T-helper 1 cell treated with Interleukin-12 subunit alpha and Interleukin-12 subunit beta and Interleukin-4 antibody, amounts not matched to agents 30 μg/mL and 1 μg/mL, for 36 hours (primary cell): Measurements from ENCODE around the gene CCT7.

Source experiments
- H3K27ac Mint-ChIP-seq: one replicate; pipeline ENCODE4 v1.8.0; 2021; ENCODE audit warnings: mild to moderate bottlenecking, mixed read lengths
- H3K27me3 Mint-ChIP-seq: one replicate; pipeline ENCODE4 v1.8.0; 2021; ENCODE audit warnings: low read depth, mixed read lengths
- H3K36me3 Mint-ChIP-seq: one replicate; pipeline ENCODE4 v1.8.0; 2021; ENCODE audit warnings: low read depth, mixed read lengths
- H3K4me1 Mint-ChIP-seq: one replicate; pipeline ENCODE4 v1.8.0; 2021; ENCODE audit warnings: low read depth, mixed read lengths
- H3K4me3 Mint-ChIP-seq: one replicate; pipeline ENCODE4 v1.8.0; 2021; ENCODE audit warnings: mild to moderate bottlenecking, moderate library complexity, mixed read lengths
- H3K9me3 Mint-ChIP-seq: one replicate; pipeline ENCODE4 v1.8.0; 2021; ENCODE audit warnings: mixed read lengths

Gene CCT7

GRCh38 chr2:73284296-73285158 is 50.4 kb downstream of the CCT7 start, which contains the start of gene FBXO41:
Gene FBXO41 (minus strand): TSS chr2:73284478. CDS start chr2:73269630, 14,848 bp downstream.
- Mint-ChIP-seq H3K4me1 (peaks cover 6% of the 10 kb centered on the region), H3K27me3 (peaks cover 27% of the 10 kb centered on the region), H3K36me3 (no peaks in the 10 kb centered on the region), H3K27ac (peak within 1 kb of the TSS; percentile 50), H3K4me3 (peak within 1 kb of the TSS; percentile 78), H3K9me3 (no peaks in the 10 kb centered on the region)

- Mint-ChIP-seq H3K4me3 (peak overlapping the region; percentile 49), H3K27me3 (peaks cover 35% of the 10 kb centered on the region), H3K27ac (peak overlapping the region; percentile 50), H3K9me3 (no peaks in the 10 kb centered on the region), H3K36me3 (no peaks in the 10 kb centered on the region), H3K4me1 (peaks cover 6% of the 10 kb centered on the region)
Observed at GRCh38 chr2:73285159-73285739, 51.1 kb downstream of the CCT7 start.

GRCh38 chr2:73286134-73286655 is 52.1 kb downstream of the CCT7 start:
- Mint-ChIP-seq H3K4me1 (peaks cover 12% of the 10 kb centered on the region), H3K4me3 (no peak overlapping the region), H3K9me3 (no peaks in the 10 kb centered on the region), H3K27me3 (peaks cover 44% of the 10 kb centered on the region), H3K27ac (no peak overlapping the region), H3K36me3 (no peaks in the 10 kb centered on the region)

GRCh38 chr2:73289304-73289703 is 55.2 kb downstream of the CCT7 start:
- Mint-ChIP-seq H3K9me3 (no peaks in the 10 kb centered on the region), H3K36me3 (no peaks in the 10 kb centered on the region), H3K27ac (no peak overlapping the region), H3K4me1 (peaks cover 10% of the 10 kb centered on the region), H3K4me3 (no peak overlapping the region), H3K27me3 (peaks cover 63% of the 10 kb centered on the region)

GRCh38 chr2:73290049-73290839 is 56.1 kb downstream of the CCT7 start:
- Mint-ChIP-seq H3K4me3 (no peak overlapping the region), H3K27me3 (peaks cover 73% of the 10 kb centered on the region), H3K27ac (peak overlapping the region; percentile 29), H3K36me3 (no peaks in the 10 kb centered on the region), H3K4me1 (peaks cover 9% of the 10 kb centered on the region), H3K9me3 (no peaks in the 10 kb centered on the region)

GRCh38 chr2:73291093-73291460 is 57.0 kb downstream of the CCT7 start:
- Mint-ChIP-seq H3K9me3 (no peaks in the 10 kb centered on the region), H3K27ac (no peak overlapping the region), H3K4me1 (peaks cover 6% of the 10 kb centered on the region), H3K4me3 (peak overlapping the region; percentile 71), H3K27me3 (peaks cover 75% of the 10 kb centered on the region), H3K36me3 (no peaks in the 10 kb centered on the region)

GRCh38 chr2:73291461-73292315 is 57.6 kb downstream of the CCT7 start:
- no peak overlapping the region for H3K27ac Mint-ChIP-seq
- no peaks in the 10 kb centered on the region for H3K9me3 Mint-ChIP-seq
- H3K36me3 Mint-ChIP-seq = no peaks in the 10 kb centered on the region
- H3K27me3 Mint-ChIP-seq = peaks cover 77% of the 10 kb centered on the region
- peaks cover 6% of the 10 kb centered on the region for H3K4me1 Mint-ChIP-seq
- peak overlapping the region; percentile 71 for H3K4me3 Mint-ChIP-seq

GRCh38 chr2:73292316-73292905 is 58.3 kb downstream of the CCT7 start:
- no peaks in the 10 kb centered on the region for H3K9me3 Mint-ChIP-seq
- H3K27me3 Mint-ChIP-seq = peaks cover 82% of the 10 kb centered on the region
- H3K27ac Mint-ChIP-seq = no peak overlapping the region
- no peak overlapping the region for H3K4me3 Mint-ChIP-seq
- no peaks in the 10 kb centered on the region for H3K36me3 Mint-ChIP-seq
- H3K4me1 Mint-ChIP-seq = peaks cover 6% of the 10 kb centered on the region

GRCh38 chr2:73292906-73293533 is 58.9 kb downstream of the CCT7 start:
- H3K4me3 Mint-ChIP-seq = peak overlapping the region; percentile 57
- no peaks in the 10 kb centered on the region for H3K9me3 Mint-ChIP-seq
- peaks cover 87% of the 10 kb centered on the region for H3K27me3 Mint-ChIP-seq
- no peak overlapping the region for H3K27ac Mint-ChIP-seq
- H3K36me3 Mint-ChIP-seq = no peaks in the 10 kb centered on the region
- peaks cover 6% of the 10 kb centered on the region for H3K4me1 Mint-ChIP-seq

GRCh38 chr2:73293534-73294171 is 59.5 kb downstream of the CCT7 start, which contains the start of gene EGR4:
Gene EGR4 (minus strand): TSS chr2:73293548. CDS start chr2:73293317, 231 bp downstream.
- H3K4me1 Mint-ChIP-seq = peaks cover 6% of the 10 kb centered on the region
- no peak within 1 kb of the TSS for H3K27ac Mint-ChIP-seq
- peaks cover 85% of the 10 kb centered on the region for H3K27me3 Mint-ChIP-seq
- H3K9me3 Mint-ChIP-seq = no peaks in the 10 kb centered on the region
- no peaks in the 10 kb centered on the region for H3K36me3 Mint-ChIP-seq
- H3K4me3 Mint-ChIP-seq = peak within 1 kb of the TSS; percentile 63

- Mint-ChIP-seq H3K36me3 (no peaks in the 10 kb centered on the region), H3K4me3 (no peak overlapping the region), H3K9me3 (no peaks in the 10 kb centered on the region), H3K4me1 (peaks cover 6% of the 10 kb centered on the region), H3K27ac (no peak overlapping the region), H3K27me3 (peaks cover 79% of the 10 kb centered on the region)
Observed at GRCh38 chr2:73294239-73294638, 60.1 kb downstream of the CCT7 start.

GRCh38 chr2:73295751-73296400 is 61.8 kb downstream of the CCT7 start:
- H3K27me3 Mint-ChIP-seq = peaks cover 73% of the 10 kb centered on the region
- H3K36me3 Mint-ChIP-seq = no peaks in the 10 kb centered on the region
- H3K9me3 Mint-ChIP-seq = no peaks in the 10 kb centered on the region
- H3K27ac Mint-ChIP-seq = no peak overlapping the region
- peaks cover 3% of the 10 kb centered on the region for H3K4me1 Mint-ChIP-seq
- H3K4me3 Mint-ChIP-seq = no peak overlapping the region
